ENCODE results near the gene DIS3L2.
A peak's percentile ranks its signal among the peaks of the same experiment; 100 is the strongest.

The DIS3L2 gene

GRCh38 chr2:232339121-232340081 lies 377.9 kb downstream of the DIS3L2 start:
- TF ChIP-seq CTCF (IDR thresholded peaks at IDR 0.05; ENCODE audit: low read length) (peak; percentile 41; the same call in 1 of the 2 replicates), EZH2 (IDR thresholded peaks at IDR 0.05; ENCODE audit: borderline replicate concordance, low read length) (no peak)
- Histone ChIP-seq H4K20me1 (ENCODE audit: insufficient read depth, low read length) (no peaks in the 10 kb centered on the region), H3K4me3 (ENCODE audit: low read depth, low read length, poor library complexity, severe bottlenecking) (no peak overlapping the region), H3K27ac (ENCODE audit: low read depth, low read length, poor library complexity, severe bottlenecking) (no peak overlapping the region), H3K4me2 (ENCODE audit: low read length) (no peak overlapping the region), H3K9me3 (ENCODE audit: low read length) (no peaks in the 10 kb centered on the region), H3F3A (ENCODE audit: insufficient read depth, low read length) (no peaks in the 10 kb centered on the region), H3K9ac (ENCODE audit: low read length) (no peak overlapping the region), H3K4me1 (ENCODE audit: insufficient read depth, low read length, severe bottlenecking) (no peaks in the 10 kb centered on the region), H3K27me3 (ENCODE audit: insufficient read depth, low read length) (no peaks in the 10 kb centered on the region), H3K36me3 (ENCODE audit: insufficient read depth, low read length) (no peaks in the 10 kb centered on the region), H3K79me2 (ENCODE audit: insufficient read depth, low read length) (no peaks in the 10 kb centered on the region), H3K9me2 (ENCODE audit: low read depth, low read length) (no peaks in the 10 kb centered on the region), H2AFZ (ENCODE audit: low read length) (no peak overlapping the region)

- no peaks in the 10 kb centered on the region for H3F3A ChIP-seq (ENCODE audit: insufficient read depth, low read length)
- no peak overlapping the region for H3K4me2 ChIP-seq (ENCODE audit: low read length)
- no peak overlapping the region for H3K27ac ChIP-seq (ENCODE audit: low read depth, low read length, poor library complexity, severe bottlenecking)
- H3K9me2 ChIP-seq (ENCODE audit: low read depth, low read length), result no peaks in the 10 kb centered on the region
- H3K4me1 ChIP-seq (ENCODE audit: insufficient read depth, low read length, severe bottlenecking), result no peaks in the 10 kb centered on the region
- H3K4me3 ChIP-seq (ENCODE audit: low read depth, low read length, poor library complexity, severe bottlenecking), result no peak overlapping the region
- H2AFZ ChIP-seq (ENCODE audit: low read length), result no peak overlapping the region
- no peaks in the 10 kb centered on the region for H3K36me3 ChIP-seq (ENCODE audit: insufficient read depth, low read length)
- no peaks in the 10 kb centered on the region for H3K27me3 ChIP-seq (ENCODE audit: insufficient read depth, low read length)
- H4K20me1 ChIP-seq (ENCODE audit: insufficient read depth, low read length), result no peaks in the 10 kb centered on the region
- no peaks in the 10 kb centered on the region for H3K79me2 ChIP-seq (ENCODE audit: insufficient read depth, low read length)
- no peak for TF ChIP-seq CTCF (IDR thresholded peaks at IDR 0.05; ENCODE audit: low read length)
- no peak for TF ChIP-seq EZH2 (IDR thresholded peaks at IDR 0.05; ENCODE audit: borderline replicate concordance, low read length)
- H3K9ac ChIP-seq (ENCODE audit: low read length), result no peak overlapping the region
- no peaks in the 10 kb centered on the region for H3K9me3 ChIP-seq (ENCODE audit: low read length)
Measured at GRCh38 chr2:232340171-232340935, 378.8 kb downstream of the DIS3L2 start.

GRCh38 chr2:232341061-232341738 lies 379.7 kb downstream of the DIS3L2 start:
- Histone ChIP-seq H3K27ac (ENCODE audit: low read depth, low read length, poor library complexity, severe bottlenecking) (no peak overlapping the region), H3K9ac (ENCODE audit: low read length) (no peak overlapping the region), H3K4me3 (ENCODE audit: low read depth, low read length, poor library complexity, severe bottlenecking) (no peak overlapping the region), H3K27me3 (ENCODE audit: insufficient read depth, low read length) (no peaks in the 10 kb centered on the region), H3K9me3 (ENCODE audit: low read length) (no peaks in the 10 kb centered on the region), H3K4me1 (ENCODE audit: insufficient read depth, low read length, severe bottlenecking) (no peaks in the 10 kb centered on the region), H3K4me2 (ENCODE audit: low read length) (no peak overlapping the region), H2AFZ (ENCODE audit: low read length) (no peak overlapping the region), H3F3A (ENCODE audit: insufficient read depth, low read length) (no peaks in the 10 kb centered on the region), H3K79me2 (ENCODE audit: insufficient read depth, low read length) (no peaks in the 10 kb centered on the region), H3K36me3 (ENCODE audit: insufficient read depth, low read length) (no peaks in the 10 kb centered on the region), H3K9me2 (ENCODE audit: low read depth, low read length) (no peaks in the 10 kb centered on the region), H4K20me1 (ENCODE audit: insufficient read depth, low read length) (no peaks in the 10 kb centered on the region)
- TF ChIP-seq EZH2 (IDR thresholded peaks at IDR 0.05; ENCODE audit: borderline replicate concordance, low read length), result no peak
- no peak for TF ChIP-seq CTCF (IDR thresholded peaks at IDR 0.05; ENCODE audit: low read length)

Data from OCI-LY1 (cell line).